Endothelial cell of umbilical vein (primary cell): Measurements from ENCODE around the gene AHI1. TPM values are rescaled to one million over a fixed set of nuclear protein-coding genes. Genes with fewer than 3 reads are reported as not detected.

Experiments
- BruUV-seq: library from RNA; stranded (reverse); fragments of 400-500 nt; replicated peaks from 2 replicates; lab custom pipeline; 2021; lab: Mats Ljungman, UMichigan
- CTCF ChIA-PET: fragments of 300-600, 350-600 bp; sonication (Branson Sonifier 250); formaldehyde crosslinking; loops from one replicate; lab custom pipeline; 2021; ENCODE audit warnings: antibody characterized with exemption, inconsistent platforms; lab: Charles Lee
- POLR2A ChIA-PET: fragments of 300-600, 350-600 bp; sonication (Branson Sonifier 250); formaldehyde crosslinking; loops from one replicate; lab custom pipeline; 2021; ENCODE audit warnings: antibody characterized with exemption, inconsistent platforms; lab: Charles Lee
- DNase-seq: peaks from one replicate; pipeline ENCODE4 v3.0.0-alpha.2; 2011; ENCODE audit warnings: low read depth, low spot score
- FAIRE-seq: peaks from 2 replicates; lab custom pipeline; 2011; peaks lifted over from hg19 to GRCh38; lab: Jason Lieb, UNC
- H2AFZ ChIP-seq: 2 replicates; pipeline ENCODE4 v1.6.0; 2012; ENCODE audit warnings: low read depth, low read length, control low read depth, inconsistent platforms
- H3K27ac ChIP-seq: 2 replicates; pipeline ENCODE4 v1.5.1; 2011; ENCODE audit warnings: low read depth, mild to moderate bottlenecking, control low read depth, low read length, moderate library complexity; ENCODE audit not compliant: insufficient read depth
- H3K27me3 ChIP-seq, 2 experiments: 2 replicates each; pipeline versions ENCODE4 v1.6.0 to v1.6.1; 2011; ENCODE audit warnings: low read length in 2 of 2, mixed read lengths in 1 of 2; ENCODE audit not compliant: control insufficient read depth in 2 of 2, insufficient read depth in 2 of 2
- H3K36me3 ChIP-seq, 2 experiments: 2 replicates in 1 of 2; 3 replicates in 1 of 2; pipeline ENCODE4 v1.5.1; 2011; ENCODE audit warnings: low read length in 2 of 2, mild to moderate bottlenecking in 1 of 2, moderate library complexity in 1 of 2; ENCODE audit not compliant: control insufficient read depth in 2 of 2, insufficient read depth in 2 of 2; ENCODE audit errors: extremely low read depth in 1 of 2
- H3K4me1 ChIP-seq: 3 replicates; pipeline ENCODE4 v1.5.1; 2011; ENCODE audit warnings: mild to moderate bottlenecking, low read length; ENCODE audit not compliant: control insufficient read depth, insufficient read depth; ENCODE audit errors: extremely low read depth
- H3K4me2 ChIP-seq: 2 replicates; pipeline ENCODE4 v1.6.1; 2011; ENCODE audit warnings: low read length, control low read depth, mixed read lengths; ENCODE audit not compliant: insufficient read depth
- H3K4me3 ChIP-seq, 3 experiments: fragments of 200-600 bp in 1 of 3; sonication (generic), shearing (Covaris generic) in 1 of 3; replicated peaks in 1 of 3; 2 replicates each; pipeline ENCODE4 v1.5.1; 2011 to 2016; ENCODE audit warnings: control low read depth in 3 of 3, low read length in 3 of 3, mild to moderate bottlenecking in 2 of 3, inconsistent platforms in 1 of 3, low read depth in 1 of 3, moderate library complexity in 1 of 3; ENCODE audit not compliant: insufficient read depth in 1 of 3
- H3K79me2 ChIP-seq: 2 replicates; pipeline ENCODE4 v1.6.0; 2012; ENCODE audit warnings: low read length, inconsistent platforms; ENCODE audit not compliant: control insufficient read depth, insufficient read depth
- H3K9ac ChIP-seq: replicated peaks from 2 replicates; pipeline ENCODE3; 2011; ENCODE audit warnings: low read length, control low read depth; ENCODE audit not compliant: insufficient read depth; ENCODE audit errors: extremely low read depth
- H3K9me1 ChIP-seq: replicated peaks from 3 replicates; pipeline ENCODE4 v1.6.0; 2011; ENCODE audit warnings: mild to moderate bottlenecking, low read length; ENCODE audit not compliant: control insufficient read depth, insufficient read depth; ENCODE audit errors: extremely low read depth
- H3K9me3 ChIP-seq: replicated peaks from 2 replicates; pipeline ENCODE4 v1.5.1; 2012; ENCODE audit warnings: low read length, inconsistent platforms; ENCODE audit not compliant: control insufficient read depth, insufficient read depth
- H4K20me1 ChIP-seq: replicated peaks from 2 replicates; pipeline ENCODE3; 2011; ENCODE audit warnings: mild to moderate bottlenecking, low read length; ENCODE audit not compliant: control insufficient read depth, insufficient read depth; ENCODE audit errors: extremely low read depth
- CTCF ChIP-seq, 2 donors: IDR thresholded peaks; 1 replicate in 1 of 2; 2 replicates in 1 of 2; pipeline ENCODE4 v1.5.1; 2011; ENCODE audit warnings: low read length in 2 of 2, mild to moderate bottlenecking in 2 of 2, moderate library complexity in 2 of 2, control low read depth in 1 of 2, inconsistent platforms in 1 of 2, low read depth in 1 of 2; ENCODE audit not compliant: insufficient read depth in 1 of 2; ENCODE audit errors: extremely low read depth in 1 of 2
- EZH2 ChIP-seq: IDR thresholded peaks from 2 replicates; pipeline ENCODE4 v1.6.1; 2012; ENCODE audit warnings: borderline replicate concordance, low read depth, mild to moderate bottlenecking, moderate library complexity, low read length, inconsistent platforms; ENCODE audit not compliant: severe bottlenecking
- FOS ChIP-seq: IDR thresholded peaks from 2 replicates; pipeline ENCODE4 v1.6.1; 2011; ENCODE audit warnings: mild to moderate bottlenecking, low read length, moderate library complexity, borderline replicate concordance; ENCODE audit not compliant: insufficient read depth
- GATA2 ChIP-seq: IDR thresholded peaks from 2 replicates; pipeline ENCODE4 v1.7.0; 2011; ENCODE audit warnings: low read depth, mild to moderate bottlenecking, moderate library complexity, mixed read lengths, low read length; ENCODE audit not compliant: insufficient read length, insufficient read depth
- JUN ChIP-seq: IDR thresholded peaks from 2 replicates; pipeline ENCODE4 v1.6.1; 2011; ENCODE audit warnings: borderline replicate concordance, low read depth; ENCODE audit not compliant: insufficient read length, insufficient read depth
- MAX ChIP-seq: IDR thresholded peaks from 2 replicates; pipeline ENCODE4 v1.6.1; 2011; ENCODE audit not compliant: insufficient read depth, insufficient read length
- MYC ChIP-seq: IDR thresholded peaks from one replicate; pipeline ENCODE4 v1.6.1; 2011; ENCODE audit warnings: mild to moderate bottlenecking, low read depth, low read length
- POLR2A ChIP-seq: IDR thresholded peaks from 2 replicates; pipeline ENCODE4 v1.6.1; 2012; ENCODE audit warnings: low read depth, mild to moderate bottlenecking, control low read depth, low read length
- POLR2AphosphoS5 ChIP-seq: IDR thresholded peaks from 2 replicates; pipeline ENCODE4 v1.6.1; 2012; ENCODE audit warnings: low read depth, mild to moderate bottlenecking, control low read depth, low read length, moderate library complexity; ENCODE audit not compliant: insufficient read depth
- dilution Hi-C: fragments of 300-500 bp; cut with MboI; formaldehyde crosslinking; loops from one replicate; pipeline ENCODE4 v1.15.0; 2019; ENCODE audit warnings: low sequenced_read_pairs; ENCODE audit not compliant: extremely low pct_ligation_motif_present
- intact Hi-C: fragments of 100-400 bp; cut with micrococcal nuclease; formaldehyde crosslinking; loops from one replicate; pipeline ENCODE4 v1.10.0; 2022
- polyA plus RNA-seq, 4 experiments: library from polyadenylated mRNA; depleted of rRNA in 3 of 4; stranded (reverse) in 3 of 4; unstranded in 1 of 4; fragments of >200 nt; gene quantifications; 2 replicates each; pipeline versions ENCODE4 v1.2.1 to v1.2.3, GENCODE V29; 2011 to 2012; ENCODE audit warnings: missing spikeins in 1 of 4
- total RNA-seq: library from RNA; stranded (reverse); gene quantifications from 2 replicates; pipeline ENCODE4 v1.2.3, GENCODE V29; 2021

The AHI1 gene
- total and polyA plus RNA-seq, 2 donors (not counting 3 experiments of a cell fraction or from before 2014, with no cell fraction given) = 5.1 to 20.7 TPM

- Histone ChIP-seq H3K27ac (no peak overlapping the region), H4K20me1 (no peaks in the 10 kb centered on the region), H3K4me3 (no peak overlapping the region), H2AFZ (no peak overlapping the region), H3K27me3 (peaks cover 2 to 9% of the 10 kb centered on the region in 2 experiments), H3K9me3 (no peaks in the 10 kb centered on the region), H3K9ac (no peak overlapping the region), H3K9me1 (no peaks in the 10 kb centered on the region), H3K4me1 (no peaks in the 10 kb centered on the region), H3K4me2 (no peak overlapping the region), H3K79me2 (no peaks in the 10 kb centered on the region), H3K36me3 (no peaks in the 10 kb centered on the region)
- DNase-seq (no peak), FAIRE-seq (no peak)
- no TSS peak for BruUV-seq
- intact Hi-C loops (no loop called here), dilution Hi-C loops (no loop called here)
- ChIA-PET POLR2A (no interaction called here), CTCF (no interaction called here)
- no peak for TF ChIP-seq POLR2AphosphoS5
- TF ChIP-seq MYC = no peak
- TF ChIP-seq MAX = no peak
- TF ChIP-seq FOS = no peak
- TF ChIP-seq EZH2 = no peak
- TF ChIP-seq GATA2 = no peak
- no peak for TF ChIP-seq POLR2A
- no peak for TF ChIP-seq JUN
- no peak for TF ChIP-seq CTCF (IDR thresholded peaks at IDR 0.05; ENCODE audit: extremely low read depth in 1 of 2, insufficient read depth in 1 of 2, low read depth in 1 of 2, low read length in 2 of 2)
Observed at GRCh38 chr6:135260612-135261011, 236.9 kb downstream of the AHI1 start.
